Activated CD4-positive, alpha-beta T cell treated with anti-CD3 and anti-CD28 coated beads, Interleukin-2, Interleukin-4, amounts not matched to agents 100 ng/mL and 50 ng/mL, durations not matched to agents 16 hours and 8 hours (primary cell): ENCODE data around the gene CDH3.

Source experiments
- DNase-seq: peaks from one replicate; pipeline ENCODE4 v3.0.0-alpha.2; 2020; ENCODE audit warnings: low spot score

The CDH3 gene

GRCh38 chr16:68651136-68651535, 6.0 kb downstream of the CDH3 start:
- no peak for DNase-seq

GRCh38 chr16:68652659-68653058, 7.5 kb downstream of the CDH3 start:
- DNase-seq: no peak

- DNase-seq: no peak
These were observed 10.7 kb downstream of the CDH3 start for GRCh38 chr16:68655806-68656205.

- no peak for DNase-seq
These were observed 11.6 kb downstream of the CDH3 start for GRCh38 chr16:68656751-68657150.

GRCh38 chr16:68658341-68658973, 13.3 kb downstream of the CDH3 start:
- no peak for DNase-seq

- DNase-seq: no peak
These were observed 13.9 kb downstream of the CDH3 start for GRCh38 chr16:68658974-68659360.

- DNase-seq: no peak
These were observed 14.6 kb downstream of the CDH3 start for GRCh38 chr16:68659412-68660358.

- DNase-seq: peak; percentile 47
These were observed 15.3 kb downstream of the CDH3 start for GRCh38 chr16:68660359-68660795.

- DNase-seq: no peak
These were observed 16.9 kb downstream of the CDH3 start for GRCh38 chr16:68662035-68662434.

GRCh38 chr16:68664297-68664696, 19.2 kb downstream of the CDH3 start:
- DNase-seq: no peak

GRCh38 chr16:68665501-68665900, 20.4 kb downstream of the CDH3 start:
- DNase-seq: no peak

GRCh38 chr16:68668266-68668665, 23.2 kb downstream of the CDH3 start:
- peak; percentile 90 for DNase-seq

- no peak for DNase-seq
These were observed 31.2 kb downstream of the CDH3 start for GRCh38 chr16:68676113-68676860.

- DNase-seq: no peak
These were observed 35.9 kb downstream of the CDH3 start for GRCh38 chr16:68681038-68681437.

- no peak for DNase-seq
These were observed 40.8 kb downstream of the CDH3 start for GRCh38 chr16:68685685-68686478.

- no peak for DNase-seq
These were observed 41.8 kb downstream of the CDH3 start for GRCh38 chr16:68686905-68687304.

- no peak for DNase-seq
These were observed 44.8 kb downstream of the CDH3 start for GRCh38 chr16:68689921-68690320.

- no peak for DNase-seq
These were observed 50.5 kb downstream of the CDH3 start for GRCh38 chr16:68695575-68695974.

GRCh38 chr16:68696514-68696913, 51.4 kb downstream of the CDH3 start:
- DNase-seq: no peak

GRCh38 chr16:68698091-68698490, 53.0 kb downstream of the CDH3 start:
- DNase-seq: no peak

- no peak for DNase-seq
These were observed 55.0 kb downstream of the CDH3 start for GRCh38 chr16:68700120-68700519.

GRCh38 chr16:68700831-68701230, 55.7 kb downstream of the CDH3 start:
- DNase-seq: no peak
